HCT116 (cell line): ENCODE data around the gene RNF113A. TPM values are rescaled to one million over a fixed set of nuclear protein-coding genes. Genes with fewer than 3 reads are reported as not detected.

Experiments
- ATAC-seq: fragments of 200-7000 bp; cut with Tn5 transposase; 2 replicates; pipeline ENCODE4 v1.9.1; 2020; ENCODE audit warnings: mild to moderate bottlenecking, moderate library complexity
- BruUV-seq: library from RNA; stranded (reverse); fragments of 400-500 nt; replicated peaks from 2 replicates; lab custom pipeline; 2021; lab: Mats Ljungman, UMichigan
- CTCF ChIA-PET: fragments of 300-600 bp; sonication (Branson Sonifier 250); formaldehyde crosslinking; loops from one replicate; lab custom pipeline; 2021; ENCODE audit warnings: antibody characterized with exemption; lab: Charles Lee
- POLR2A ChIA-PET: fragments of 300-600, 350-600 bp; sonication (Branson Sonifier 250); formaldehyde crosslinking; loops from one replicate; lab custom pipeline; 2021; ENCODE audit warnings: antibody characterized with exemption; lab: Charles Lee
- RAD21 ChIA-PET, 2 experiments: fragments of 300-600 bp; sonication (Branson Sonifier 250); formaldehyde crosslinking; loops; one replicate each; lab custom pipeline; 2023; ENCODE audit warnings: low total read pairs in 2 of 2; ENCODE audit not compliant: uncharacterized antibody in 2 of 2, unreplicated experiment in 2 of 2, low non-redundant PET in 1 of 2; lab: Charles Lee
- DNase-seq: peaks from one replicate; pipeline ENCODE4 v3.0.0-alpha.2; 2010; ENCODE audit warnings: low read depth, low spot score
- H2AFZ ChIP-seq: fragments of 200-600 bp; shearing (Covaris generic), sonication (generic); 2 replicates; pipeline ENCODE4 v1.6.1; 2017; ENCODE audit warnings: low read depth, mixed run types, mixed read lengths, antibody characterized with exemption, low read length; ENCODE audit not compliant: poor library complexity, severe bottlenecking
- H3K27ac ChIP-seq: 2 replicates; pipeline ENCODE4 v1.5.1; 2012; ENCODE audit warnings: low read depth, low read length
- H3K27me3 ChIP-seq: fragments of 200-600 bp; sonication (generic); 2 replicates; pipeline ENCODE4 v1.6.1; 2016; ENCODE audit warnings: mixed run types, low read length, mixed read lengths; ENCODE audit not compliant: insufficient read depth
- H3K36me3 ChIP-seq, 2 experiments: fragments of 200-500 bp in 1 of 2; fragments of 200-600 bp in 1 of 2; sonication (Bioruptor generic) in 1 of 2; sonication (generic) in 1 of 2; 2 replicates each; pipeline versions ENCODE4 v1.5.1 to v1.6.1; 2014 to 2016; ENCODE audit warnings: low read length in 2 of 2, inconsistent platforms in 1 of 2, mixed read lengths in 1 of 2, mixed run types in 1 of 2; ENCODE audit not compliant: insufficient read depth in 2 of 2, control insufficient read depth in 1 of 2
- H3K4me1 ChIP-seq, 2 experiments: fragments of 200-600 bp in 1 of 2; sonication (generic) in 1 of 2; 2 replicates each; pipeline versions ENCODE4 v1.5.1 to v1.6.1; 2012 to 2017; ENCODE audit warnings: low read length in 2 of 2, inconsistent platforms in 1 of 2, mild to moderate bottlenecking in 1 of 2, mixed read lengths in 1 of 2, mixed run types in 1 of 2, moderate library complexity in 1 of 2; ENCODE audit not compliant: insufficient read depth in 2 of 2, control insufficient read depth in 1 of 2
- H3K4me2 ChIP-seq: fragments of 200-600 bp; sonication (generic); 2 replicates; pipeline ENCODE4 v1.6.1; 2017; ENCODE audit warnings: mixed run types, low read length, mixed read lengths
- H3K4me3 ChIP-seq, 2 experiments: fragments of 200-600 bp in 1 of 2; sonication (generic) in 1 of 2; replicated peaks in 1 of 2; 2 replicates each; pipeline ENCODE4 v1.5.1; 2011 to 2016; ENCODE audit warnings: low read length in 2 of 2, control low read depth in 1 of 2, low read depth in 1 of 2, mild to moderate bottlenecking in 1 of 2, mixed read lengths in 1 of 2, mixed run types in 1 of 2
- H3K79me2 ChIP-seq: fragments of 200-600 bp; sonication (generic); 2 replicates; pipeline ENCODE4 v1.6.1; 2017; ENCODE audit warnings: mild to moderate bottlenecking, mixed run types, low read length, moderate library complexity, mixed read lengths; ENCODE audit not compliant: insufficient read depth
- H3K9ac ChIP-seq: fragments of 200-600 bp; sonication (generic); 2 replicates; pipeline ENCODE4 v1.6.1; 2016; ENCODE audit warnings: low read length, mixed read lengths
- H3K9me2 ChIP-seq: fragments of 200-600 bp; sonication (generic), shearing (Covaris generic); 2 replicates; pipeline ENCODE4 v1.6.1; 2017; ENCODE audit warnings: mixed run types, mild to moderate bottlenecking, moderate library complexity; ENCODE audit not compliant: insufficient read depth
- H3K9me3 ChIP-seq, 2 experiments: fragments of 200-500 bp in 1 of 2; fragments of 200-600 bp in 1 of 2; sonication (Bioruptor generic) in 1 of 2; sonication (generic) in 1 of 2; 2 replicates each; pipeline ENCODE4 v1.6.1; 2014 to 2017; ENCODE audit warnings: low read length in 2 of 2, mixed read lengths in 2 of 2, inconsistent platforms in 1 of 2, low read depth in 1 of 2, mild to moderate bottlenecking in 1 of 2, mixed run types in 1 of 2, moderate library complexity in 1 of 2; ENCODE audit not compliant: control insufficient read depth in 1 of 2, insufficient read depth in 1 of 2
- H4K20me1 ChIP-seq: fragments of 200-600 bp; sonication (generic), shearing (Covaris generic); 2 replicates; pipeline ENCODE4 v1.6.1; 2017; ENCODE audit warnings: mixed run types, mild to moderate bottlenecking, moderate library complexity; ENCODE audit not compliant: insufficient read depth
- ELF1 ChIP-seq: IDR thresholded peaks from 2 replicates; pipeline ENCODE4 v1.6.1; 2012; ENCODE audit warnings: low read depth, borderline replicate concordance
- EZH2 ChIP-seq: fragments of 200-600 bp; sonication (generic); IDR thresholded peaks from 2 replicates; pipeline ENCODE4 v1.6.1; 2017; ENCODE audit warnings: antibody characterized with exemption, mixed run types
- EZH2phosphoT487 ChIP-seq: fragments of 200-600 bp; IDR thresholded peaks from 2 replicates; pipeline ENCODE4 v1.6.1; 2018; ENCODE audit warnings: antibody characterized with exemption, borderline replicate concordance
- FOSL1 ChIP-seq: IDR thresholded peaks from 2 replicates; pipeline ENCODE4 v1.6.1; 2012; ENCODE audit warnings: low read depth
- JUND ChIP-seq: IDR thresholded peaks from 2 replicates; pipeline ENCODE4 v1.6.1; 2012
- POLR2A ChIP-seq: IDR thresholded peaks from 2 replicates; pipeline ENCODE4 v1.7.0; 2011; ENCODE audit warnings: borderline replicate concordance; ENCODE audit not compliant: insufficient read depth, insufficient read length; ENCODE audit errors: extremely low read depth
- RAD21 ChIP-seq: IDR thresholded peaks from 2 replicates; pipeline ENCODE4 v1.6.1; 2012; ENCODE audit warnings: low read depth, mild to moderate bottlenecking
- SIN3A ChIP-seq: IDR thresholded peaks from 2 replicates; pipeline ENCODE4 v1.6.1; 2012; ENCODE audit warnings: low read depth
- SP1 ChIP-seq: IDR thresholded peaks from 2 replicates; pipeline ENCODE4 v1.6.1; 2012; ENCODE audit warnings: low read depth
- SRF ChIP-seq: IDR thresholded peaks from 2 replicates; pipeline ENCODE4 v1.6.1; 2012; ENCODE audit warnings: low read depth
- YY1 ChIP-seq: IDR thresholded peaks from 2 replicates; pipeline ENCODE4 v1.6.1; 2011; ENCODE audit warnings: low read length, low read depth, moderate library complexity, mild to moderate bottlenecking; ENCODE audit not compliant: insufficient replicate concordance; ENCODE audit errors: extremely low read depth
- ZFX ChIP-seq: fragments of 450-650 bp; IDR thresholded peaks from 2 replicates; pipeline ENCODE4 v1.6.1; 2017
- ZNF274 ChIP-seq: fragments of 200-500 bp; sonication (Bioruptor generic); IDR thresholded peaks from 2 replicates; pipeline ENCODE4 v1.6.1; 2014; ENCODE audit warnings: mild to moderate bottlenecking, low read depth, low read length, inconsistent platforms
- intact Hi-C: fragments of 100-400 bp; cut with micrococcal nuclease; formaldehyde crosslinking; loops from 2 replicates; pipeline ENCODE4 v1.10.0; 2022
- total RNA-seq: library from RNA; stranded (reverse); gene quantifications from one replicate; pipeline ENCODE4 v1.2.1, GENCODE V29; 2021; ENCODE audit not compliant: unreplicated experiment
- TF ChIP-seq, protein P1 (sequence below): IDR thresholded peaks from 2 replicates; pipeline ENCODE4 v1.6.1; 2012
- TF ChIP-seq, protein P2 (sequence below): IDR thresholded peaks from 2 replicates; pipeline ENCODE4 v1.6.1; 2012; ENCODE audit warnings: low read depth
- TF ChIP-seq, protein P3 (sequence below), 3 experiments: fragments of 200-600 bp in 1 of 3; sonication (generic) in 1 of 3; IDR thresholded peaks in 2 of 3; conservative IDR thresholded peaks in 1 of 3; 2 replicates each; pipeline ENCODE4 v1.5.1; 2012 to 2017; ENCODE audit warnings: low read depth in 2 of 3, low read length in 2 of 3, antibody characterized with exemption in 1 of 3, borderline replicate concordance in 1 of 3, control low read depth in 1 of 3, mild to moderate bottlenecking in 1 of 3, mixed read lengths in 1 of 3, mixed run types in 1 of 3, moderate library complexity in 1 of 3; ENCODE audit not compliant: insufficient read depth in 1 of 3
- TF ChIP-seq, protein P4 (sequence below): IDR thresholded peaks from 2 replicates; pipeline ENCODE4 v1.6.1; 2011; ENCODE audit warnings: mild to moderate bottlenecking, low read length, moderate library complexity; ENCODE audit not compliant: insufficient replicate concordance; ENCODE audit errors: extremely low read depth

RNF113A gene
- total RNA-seq, 1 experiment from 2014 or later, result 8.1 TPM

DNA sequence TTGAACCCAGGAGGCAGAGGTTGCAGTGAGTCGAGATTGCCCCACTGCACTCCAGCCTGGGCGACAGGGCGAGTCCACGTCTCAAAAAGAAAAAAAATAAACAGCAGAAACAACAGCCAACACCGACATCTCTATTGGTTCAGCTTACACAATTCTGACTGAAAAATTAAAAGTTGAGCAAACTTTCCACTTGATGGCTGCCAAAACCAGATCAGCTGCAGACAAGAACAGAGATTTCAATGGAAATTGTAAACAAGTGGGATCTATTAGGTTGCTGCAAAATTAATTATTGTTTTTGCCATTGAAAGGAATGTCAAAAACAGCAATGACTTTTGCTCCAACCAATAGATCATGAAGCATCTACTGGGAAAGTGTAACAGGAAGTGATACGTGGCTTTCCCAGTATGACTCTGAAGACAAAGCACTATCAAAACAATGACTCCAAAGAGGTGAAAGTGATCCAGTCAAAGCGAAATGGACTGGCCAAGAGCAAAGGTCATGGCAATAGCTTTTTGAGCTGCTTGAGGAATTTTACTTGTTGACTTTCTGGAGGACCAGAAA lies 45.1 kb downstream of the RNF113A start:
- H3K4me2 ChIP-seq, result no peak overlapping the region
- no peak overlapping the region for H3K27ac ChIP-seq
- H3K27me3 ChIP-seq, result no peaks in the 10 kb centered on the region
- TF ChIP-seq, protein P1, sequence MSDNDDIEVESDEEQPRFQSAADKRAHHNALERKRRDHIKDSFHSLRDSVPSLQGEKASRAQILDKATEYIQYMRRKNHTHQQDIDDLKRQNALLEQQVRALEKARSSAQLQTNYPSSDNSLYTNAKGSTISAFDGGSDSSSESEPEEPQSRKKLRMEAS, result no peak
- no peak for TF ChIP-seq ELF1
- TF ChIP-seq JUND, result no peak
- TF ChIP-seq, protein P2, sequence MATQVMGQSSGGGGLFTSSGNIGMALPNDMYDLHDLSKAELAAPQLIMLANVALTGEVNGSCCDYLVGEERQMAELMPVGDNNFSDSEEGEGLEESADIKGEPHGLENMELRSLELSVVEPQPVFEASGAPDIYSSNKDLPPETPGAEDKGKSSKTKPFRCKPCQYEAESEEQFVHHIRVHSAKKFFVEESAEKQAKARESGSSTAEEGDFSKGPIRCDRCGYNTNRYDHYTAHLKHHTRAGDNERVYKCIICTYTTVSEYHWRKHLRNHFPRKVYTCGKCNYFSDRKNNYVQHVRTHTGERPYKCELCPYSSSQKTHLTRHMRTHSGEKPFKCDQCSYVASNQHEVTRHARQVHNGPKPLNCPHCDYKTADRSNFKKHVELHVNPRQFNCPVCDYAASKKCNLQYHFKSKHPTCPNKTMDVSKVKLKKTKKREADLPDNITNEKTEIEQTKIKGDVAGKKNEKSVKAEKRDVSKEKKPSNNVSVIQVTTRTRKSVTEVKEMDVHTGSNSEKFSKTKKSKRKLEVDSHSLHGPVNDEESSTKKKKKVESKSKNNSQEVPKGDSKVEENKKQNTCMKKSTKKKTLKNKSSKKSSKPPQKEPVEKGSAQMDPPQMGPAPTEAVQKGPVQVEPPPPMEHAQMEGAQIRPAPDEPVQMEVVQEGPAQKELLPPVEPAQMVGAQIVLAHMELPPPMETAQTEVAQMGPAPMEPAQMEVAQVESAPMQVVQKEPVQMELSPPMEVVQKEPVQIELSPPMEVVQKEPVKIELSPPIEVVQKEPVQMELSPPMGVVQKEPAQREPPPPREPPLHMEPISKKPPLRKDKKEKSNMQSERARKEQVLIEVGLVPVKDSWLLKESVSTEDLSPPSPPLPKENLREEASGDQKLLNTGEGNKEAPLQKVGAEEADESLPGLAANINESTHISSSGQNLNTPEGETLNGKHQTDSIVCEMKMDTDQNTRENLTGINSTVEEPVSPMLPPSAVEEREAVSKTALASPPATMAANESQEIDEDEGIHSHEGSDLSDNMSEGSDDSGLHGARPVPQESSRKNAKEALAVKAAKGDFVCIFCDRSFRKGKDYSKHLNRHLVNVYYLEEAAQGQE, result no peak
- no peak for TF ChIP-seq POLR2A
- TF ChIP-seq SRF, result no peak
- no peak for TF ChIP-seq EZH2
- no peak for TF ChIP-seq FOSL1
- no peak for TF ChIP-seq EZH2phosphoT487
- TF ChIP-seq SIN3A, result no peak
- TF ChIP-seq SP1, result no peak
- no peak for TF ChIP-seq ZFX
- no peak for TF ChIP-seq ZNF274
- TF ChIP-seq, protein P3, sequence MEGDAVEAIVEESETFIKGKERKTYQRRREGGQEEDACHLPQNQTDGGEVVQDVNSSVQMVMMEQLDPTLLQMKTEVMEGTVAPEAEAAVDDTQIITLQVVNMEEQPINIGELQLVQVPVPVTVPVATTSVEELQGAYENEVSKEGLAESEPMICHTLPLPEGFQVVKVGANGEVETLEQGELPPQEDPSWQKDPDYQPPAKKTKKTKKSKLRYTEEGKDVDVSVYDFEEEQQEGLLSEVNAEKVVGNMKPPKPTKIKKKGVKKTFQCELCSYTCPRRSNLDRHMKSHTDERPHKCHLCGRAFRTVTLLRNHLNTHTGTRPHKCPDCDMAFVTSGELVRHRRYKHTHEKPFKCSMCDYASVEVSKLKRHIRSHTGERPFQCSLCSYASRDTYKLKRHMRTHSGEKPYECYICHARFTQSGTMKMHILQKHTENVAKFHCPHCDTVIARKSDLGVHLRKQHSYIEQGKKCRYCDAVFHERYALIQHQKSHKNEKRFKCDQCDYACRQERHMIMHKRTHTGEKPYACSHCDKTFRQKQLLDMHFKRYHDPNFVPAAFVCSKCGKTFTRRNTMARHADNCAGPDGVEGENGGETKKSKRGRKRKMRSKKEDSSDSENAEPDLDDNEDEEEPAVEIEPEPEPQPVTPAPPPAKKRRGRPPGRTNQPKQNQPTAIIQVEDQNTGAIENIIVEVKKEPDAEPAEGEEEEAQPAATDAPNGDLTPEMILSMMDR (IDR thresholded peaks at IDR 0.05 in 2 of 3, conservative IDR thresholded peaks at IDR 0.05 in 1 of 3; ENCODE audit: borderline replicate concordance in 1 of 3, insufficient read depth in 1 of 3, low read depth in 2 of 3, low read length in 2 of 3), result no peak
- no peak for TF ChIP-seq RAD21
- TF ChIP-seq, protein P4, sequence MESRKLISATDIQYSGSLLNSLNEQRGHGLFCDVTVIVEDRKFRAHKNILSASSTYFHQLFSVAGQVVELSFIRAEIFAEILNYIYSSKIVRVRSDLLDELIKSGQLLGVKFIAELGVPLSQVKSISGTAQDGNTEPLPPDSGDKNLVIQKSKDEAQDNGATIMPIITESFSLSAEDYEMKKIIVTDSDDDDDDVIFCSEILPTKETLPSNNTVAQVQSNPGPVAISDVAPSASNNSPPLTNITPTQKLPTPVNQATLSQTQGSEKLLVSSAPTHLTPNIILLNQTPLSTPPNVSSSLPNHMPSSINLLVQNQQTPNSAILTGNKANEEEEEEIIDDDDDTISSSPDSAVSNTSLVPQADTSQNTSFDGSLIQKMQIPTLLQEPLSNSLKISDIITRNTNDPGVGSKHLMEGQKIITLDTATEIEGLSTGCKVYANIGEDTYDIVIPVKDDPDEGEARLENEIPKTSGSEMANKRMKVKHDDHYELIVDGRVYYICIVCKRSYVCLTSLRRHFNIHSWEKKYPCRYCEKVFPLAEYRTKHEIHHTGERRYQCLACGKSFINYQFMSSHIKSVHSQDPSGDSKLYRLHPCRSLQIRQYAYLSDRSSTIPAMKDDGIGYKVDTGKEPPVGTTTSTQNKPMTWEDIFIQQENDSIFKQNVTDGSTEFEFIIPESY, result no peak
- no peak for TF ChIP-seq YY1
- no TSS peak for BruUV-seq
- ChIA-PET RAD21 (no interaction called here), CTCF (no interaction called here), POLR2A (no interaction called here)
- DNase-seq (no peak), ATAC-seq (no peak)
- no peaks in the 10 kb centered on the region for H3K79me2 ChIP-seq
- no peaks in the 10 kb centered on the region for H3K9me3 ChIP-seq
- H3K4me3 ChIP-seq, result no peak overlapping the region
- no peaks in the 10 kb centered on the region for H3K9me2 ChIP-seq
- H4K20me1 ChIP-seq, result no peaks in the 10 kb centered on the region
- H2AFZ ChIP-seq, result no peak overlapping the region
- H3K9ac ChIP-seq, result no peak overlapping the region
- intact Hi-C loops, result no loop called here
- no peaks in the 10 kb centered on the region for H3K4me1 ChIP-seq
- no peaks in the 10 kb centered on the region for H3K36me3 ChIP-seq
